Fibroblast of skin of right quadriceps (primary cell): ENCODE results near the gene N4BP2L2.
A peak's percentile ranks its signal among the peaks of the same experiment; 100 is the strongest.
"Not testable (repeated sequence)": the region's sequence is repeated elsewhere in the genome, so short reads cannot be mapped to it uniquely, and the experiment has no call there.

Experiments
- DNase-seq: peaks from one replicate; pipeline ENCODE4 v3.0.0-alpha.2; 2013

The N4BP2L2 gene

DNA sequence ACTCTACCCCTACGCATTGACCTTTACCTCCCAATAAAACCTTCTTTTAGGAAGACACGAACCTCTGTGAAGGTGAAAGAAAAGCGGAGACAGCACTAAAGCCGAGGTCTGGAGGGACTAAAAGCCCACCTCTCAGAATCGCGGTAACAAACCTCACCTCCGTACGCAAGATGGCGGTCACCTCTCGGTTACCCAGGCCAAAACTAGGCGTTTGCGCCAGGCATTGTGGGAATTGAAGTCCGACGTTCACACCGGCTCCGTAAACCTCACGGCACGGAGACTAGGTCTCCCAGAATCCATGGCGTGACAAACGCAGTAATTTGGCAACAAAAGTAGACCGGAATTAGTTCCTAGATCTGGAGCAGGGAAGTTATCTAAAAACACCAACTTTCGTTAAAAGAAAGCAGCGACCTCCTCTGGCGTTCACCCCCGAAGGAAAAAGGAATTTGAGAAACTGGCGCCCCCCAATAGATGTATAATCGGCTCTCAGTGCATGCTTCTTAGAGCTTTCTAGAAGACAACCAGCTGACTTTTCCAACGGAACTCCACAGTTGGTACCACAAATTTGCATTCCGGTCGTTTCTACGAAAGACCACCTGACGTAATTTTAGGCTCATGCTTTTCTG is at the start of gene N4BP2L2:
TSS of gene N4BP2L2 (minus strand) at position 175 of the 626 bp plus-strand sequence. CDS start 1,768 bp downstream, outside the sequence.
- peak; percentile 98 for DNase-seq

DNA sequence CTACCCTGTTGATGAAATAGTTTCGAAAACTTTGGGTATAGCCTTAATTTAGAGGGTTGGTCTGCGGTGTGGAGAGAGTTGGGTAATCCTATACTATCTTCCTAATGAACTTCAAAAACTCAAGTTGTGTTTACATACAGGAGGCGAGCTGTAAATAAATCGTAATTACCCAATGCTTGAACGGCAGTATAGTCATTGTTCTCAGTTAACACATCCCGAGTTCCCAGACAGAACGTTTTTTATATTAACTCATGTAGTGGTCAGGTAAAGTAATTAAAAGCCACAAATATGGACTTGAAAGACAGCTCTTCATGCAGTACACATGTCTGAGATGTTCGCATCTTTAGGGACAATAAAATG is 49.2 kb upstream of the N4BP2L2 start:
- peak; percentile 18 for DNase-seq

DNA sequence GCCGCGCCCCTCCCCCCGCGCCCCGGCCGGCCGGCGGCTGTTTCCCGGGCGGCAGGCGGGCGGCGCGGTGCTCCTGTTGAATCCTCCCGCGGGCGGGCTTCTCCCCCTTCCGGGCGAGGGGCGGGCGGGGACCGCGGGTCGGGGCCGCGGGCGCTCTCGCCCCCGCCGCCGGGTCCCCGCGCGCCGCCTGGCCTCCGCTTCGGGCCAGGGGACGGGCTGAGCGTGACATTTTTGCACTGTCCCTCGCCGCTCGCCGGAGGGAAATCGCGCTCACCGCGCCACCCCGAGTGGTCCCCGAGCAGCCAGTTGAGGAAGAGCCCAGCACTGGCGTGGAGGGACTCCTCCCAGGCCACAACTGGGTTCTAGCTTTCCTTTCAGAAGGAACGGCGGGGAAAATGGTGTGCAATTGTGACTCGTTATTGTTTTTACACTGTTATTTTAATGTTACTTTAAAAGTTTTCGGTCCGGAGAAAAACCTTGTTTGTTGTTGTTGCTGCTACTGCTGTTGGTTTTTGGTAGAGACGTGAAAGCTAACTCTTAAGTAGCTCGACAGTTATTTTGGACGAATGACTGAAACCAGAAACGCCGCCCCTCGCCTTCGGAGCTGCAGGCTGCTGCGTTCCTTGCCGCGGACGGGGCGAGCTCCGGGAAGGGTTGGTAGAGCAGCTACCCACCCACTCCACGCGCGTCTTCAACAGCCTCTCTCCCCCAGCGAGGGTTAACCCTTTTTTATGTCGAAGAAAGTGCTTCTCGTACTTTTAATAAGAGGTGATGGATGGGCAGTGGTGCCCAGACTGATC is 48.6 kb upstream of the N4BP2L2 start:
- DNase-seq = peak; percentile 53

DNA sequence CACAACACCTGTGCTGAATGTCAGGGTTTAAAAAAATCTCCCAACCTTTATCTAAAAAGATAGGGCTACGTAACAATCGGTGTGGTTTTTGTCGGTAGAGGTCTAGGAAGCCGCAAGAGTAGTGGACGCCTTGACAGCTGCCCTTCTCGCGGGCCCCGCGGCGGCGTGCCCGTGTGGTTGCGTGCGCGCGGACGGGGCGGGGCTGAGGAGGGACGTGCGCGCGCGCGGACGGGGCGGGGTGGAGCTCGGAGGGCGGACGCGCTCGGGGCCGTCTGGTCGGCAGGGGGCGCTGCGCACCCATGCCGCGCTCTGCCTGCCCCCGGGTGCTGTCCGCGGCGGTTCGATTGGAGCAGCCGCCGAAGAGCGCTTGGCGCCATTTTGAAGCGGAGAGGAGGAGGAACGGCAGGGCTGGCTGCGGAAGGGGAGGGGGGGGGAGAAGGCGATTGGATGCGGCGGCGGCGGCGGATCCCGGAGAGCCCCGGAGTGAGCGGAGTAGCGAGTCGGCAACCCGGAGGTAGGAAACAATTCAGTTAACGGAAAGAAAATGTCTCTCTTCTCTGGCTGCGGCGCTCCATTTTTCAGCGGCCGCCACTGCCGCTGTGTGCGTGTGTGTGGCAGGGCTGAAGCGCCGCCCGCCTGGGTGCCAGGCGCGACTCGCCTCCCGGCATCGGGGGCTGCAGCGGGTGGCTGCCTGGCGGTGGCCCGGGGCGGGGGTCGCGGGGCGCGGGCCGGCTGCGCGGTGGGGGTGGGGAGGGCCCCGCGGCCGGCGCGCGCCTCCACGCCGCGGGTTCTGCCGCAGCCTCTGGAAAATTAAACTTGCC is 47.7 kb upstream of the N4BP2L2 start, which contains the start of gene PDS5B:
TSS of gene PDS5B (plus strand) at position 373 of the 821 bp plus-strand sequence. CDS start 62,321 bp downstream, outside the sequence.
- peak; percentile 95 for DNase-seq

DNA sequence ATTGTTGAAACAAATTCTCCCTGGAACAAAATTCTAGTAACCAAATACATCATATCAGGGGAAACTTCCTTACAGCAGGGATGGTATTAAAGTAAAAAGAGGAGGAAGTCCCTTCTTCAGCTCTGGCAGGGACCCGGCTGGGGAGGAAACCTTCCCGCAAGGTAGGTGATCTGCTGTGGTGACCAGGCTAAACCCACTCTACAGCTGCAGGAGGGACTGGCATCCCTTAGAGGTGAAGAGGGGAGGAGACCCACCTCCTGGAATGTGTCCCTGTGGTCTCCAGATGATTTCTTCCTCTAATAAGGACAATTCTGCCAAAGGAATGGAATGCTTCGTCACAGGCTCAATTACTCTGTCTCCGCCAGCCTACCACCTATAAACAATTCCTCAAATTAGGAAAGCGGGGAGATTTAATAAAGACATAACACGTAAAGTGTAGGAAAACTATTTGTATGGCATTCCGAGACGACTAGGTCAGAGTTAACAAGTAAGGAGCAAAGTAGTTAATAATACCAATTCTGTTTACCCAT is 47.0 kb upstream of the N4BP2L2 start:
- peak; percentile 43 for DNase-seq

GRCh38 chr13:32582991-32583390 is 44.4 kb upstream of the N4BP2L2 start:
- DNase-seq = no peak

DNA sequence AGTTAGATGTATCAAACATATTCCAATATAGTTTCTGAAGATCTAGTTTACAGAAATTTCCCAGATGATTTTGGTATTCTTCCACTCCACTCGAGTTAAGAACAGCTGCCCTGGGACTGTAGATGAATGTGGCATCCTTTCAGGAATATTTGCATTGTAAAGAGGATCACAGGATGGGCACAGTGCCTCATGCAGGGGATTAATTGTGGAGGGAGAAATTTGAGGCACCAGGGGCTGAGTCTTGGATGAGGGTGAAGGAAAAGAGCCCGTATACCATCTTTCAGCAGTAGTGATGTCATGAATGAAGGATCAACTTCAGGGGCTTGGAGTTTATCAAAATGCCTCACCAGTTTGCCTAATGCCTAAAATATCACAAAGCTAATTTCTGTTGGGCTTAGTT is 43.7 kb upstream of the N4BP2L2 start:
- DNase-seq = no peak

GRCh38 chr13:32581177-32581786 is 42.7 kb upstream of the N4BP2L2 start:
- peak; percentile 19 for DNase-seq

DNA sequence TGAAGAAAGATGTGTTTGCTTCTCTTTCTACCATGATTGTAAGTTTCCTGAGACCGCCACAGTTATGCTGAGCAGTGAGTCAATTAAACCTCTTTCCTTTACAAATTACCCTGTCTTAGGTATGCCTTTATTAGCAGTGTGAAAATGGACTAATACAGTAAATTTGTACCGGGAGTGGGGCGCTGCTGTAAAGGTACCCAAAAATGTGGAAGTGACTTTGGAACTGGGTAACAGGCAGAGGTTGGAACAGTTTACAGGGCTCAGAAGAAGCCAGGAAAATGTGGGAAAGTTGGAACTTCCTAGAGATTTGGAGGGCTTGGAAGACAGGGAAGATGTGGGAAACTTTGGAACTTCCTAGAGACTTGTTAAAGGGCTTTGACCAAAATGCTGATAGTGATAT is 38.4 kb upstream of the N4BP2L2 start:
- no peak for DNase-seq

GRCh38 chr13:32575687-32576086 is 37.1 kb upstream of the N4BP2L2 start:
- DNase-seq = not testable (repeated sequence)

DNA sequence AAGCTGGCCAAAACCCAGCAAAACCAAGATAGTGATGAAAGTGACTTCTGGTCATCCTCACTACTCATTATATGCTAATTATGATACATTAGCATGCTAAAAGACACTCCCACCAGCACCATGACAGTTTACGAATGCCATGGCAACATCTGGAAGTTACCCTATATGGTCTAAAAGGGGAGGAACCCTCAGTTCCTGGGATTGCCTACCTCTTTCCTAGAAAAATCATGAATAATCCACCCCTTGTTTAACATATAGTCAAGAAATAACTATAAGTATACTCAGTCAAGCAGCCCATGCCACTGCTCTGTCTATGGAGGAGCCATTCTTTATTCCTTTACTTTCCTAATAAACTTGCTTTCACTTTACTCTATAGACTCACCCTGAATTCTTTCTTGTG is 22.2 kb upstream of the N4BP2L2 start:
- not testable (repeated sequence) for DNase-seq

DNA sequence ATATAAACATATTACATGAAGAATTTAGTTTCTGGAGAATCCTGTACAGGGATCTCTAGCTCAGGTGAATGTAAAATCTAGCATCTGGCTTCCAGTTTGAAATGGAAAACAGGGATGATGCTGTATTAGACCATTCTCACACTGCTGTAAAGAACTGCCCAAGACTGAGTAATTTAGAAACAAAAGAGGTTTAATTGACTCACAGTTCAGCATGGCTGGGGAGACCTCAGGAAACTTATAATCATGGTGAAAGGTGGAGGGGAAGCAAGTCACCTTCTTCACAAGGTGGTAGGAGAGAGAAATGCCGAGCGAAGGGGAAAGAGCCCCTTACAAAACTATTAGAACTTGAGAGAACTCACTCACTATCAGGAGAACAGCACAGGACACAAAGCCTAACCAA is 17.0 kb upstream of the N4BP2L2 start:
- no peak for DNase-seq

DNA sequence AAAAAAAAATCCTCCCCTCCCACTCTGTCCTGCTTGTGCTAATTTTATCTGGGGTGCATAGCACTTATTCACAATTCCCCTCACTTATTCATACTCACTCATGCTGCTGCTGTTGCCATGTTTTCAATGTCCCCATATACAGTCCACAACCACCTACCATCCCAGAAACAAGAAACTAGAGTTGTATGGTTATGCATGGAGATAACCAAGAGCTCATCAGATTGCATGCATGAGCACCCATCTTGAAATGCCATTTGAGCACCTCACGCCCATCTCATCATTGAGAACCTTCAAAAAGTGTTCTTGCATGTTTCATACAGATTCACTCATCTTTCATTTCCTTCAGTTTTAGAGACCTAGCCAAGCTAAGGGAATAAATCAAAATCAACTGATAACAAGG is 15.1 kb upstream of the N4BP2L2 start:
- no peak for DNase-seq

DNA sequence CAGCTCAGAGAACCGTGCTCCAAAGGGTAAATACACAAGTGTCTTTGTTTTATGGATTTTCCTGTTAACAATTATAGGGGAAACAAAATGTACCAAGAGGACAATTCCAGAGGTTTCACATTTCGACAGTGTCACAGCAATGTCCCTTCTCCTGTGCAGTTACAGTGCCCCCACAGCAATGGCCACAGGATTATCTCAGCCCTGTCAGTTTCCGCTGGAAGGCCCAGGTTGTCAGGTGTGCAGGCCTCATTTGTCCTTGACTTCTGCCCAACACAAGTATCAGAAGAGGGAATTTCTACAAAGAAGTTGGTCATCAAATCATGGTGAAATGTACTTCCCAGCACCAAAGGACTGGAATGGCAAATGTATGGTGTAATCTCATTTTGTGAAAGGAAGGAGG is 11.2 kb upstream of the N4BP2L2 start:
- no peak for DNase-seq

DNA sequence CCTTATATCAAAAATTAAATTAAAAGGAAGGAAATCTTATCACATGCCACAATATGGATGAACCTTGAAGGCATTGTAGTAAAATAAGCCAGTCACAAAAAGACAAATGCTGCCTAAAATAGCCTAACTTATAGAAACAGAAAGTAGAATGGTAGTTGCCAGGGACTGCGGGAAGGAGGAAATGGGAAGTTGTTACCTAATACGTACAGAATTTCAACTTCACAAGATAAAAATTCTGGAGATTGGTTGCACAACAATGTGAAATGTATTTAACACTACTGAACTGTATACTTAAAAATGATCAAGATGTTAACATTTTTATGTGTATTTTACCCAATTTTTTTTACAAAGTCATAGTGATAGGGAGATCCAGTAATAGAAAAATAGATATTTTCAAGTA is 10.2 kb upstream of the N4BP2L2 start:
- no peak for DNase-seq

DNA sequence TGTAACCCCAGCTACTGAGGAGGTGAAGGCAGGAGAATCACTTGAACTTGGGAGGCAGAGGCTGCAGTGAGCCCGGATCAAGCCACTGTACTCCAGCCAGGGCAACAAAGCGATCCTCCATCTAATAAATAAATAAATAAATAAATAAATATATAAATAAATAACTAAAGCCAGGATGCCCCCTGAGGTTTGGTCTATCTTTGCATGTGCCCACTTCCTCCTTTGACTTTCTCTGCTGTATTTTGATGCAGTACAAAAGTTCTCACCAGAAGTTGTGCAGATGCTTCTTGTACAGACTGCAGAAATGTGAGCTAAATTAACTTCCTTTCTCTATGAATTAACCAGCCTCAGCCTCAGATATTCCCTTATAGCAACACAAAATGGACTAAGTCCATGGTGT is 6.5 kb upstream of the N4BP2L2 start:
- DNase-seq = no peak

GRCh38 chr13:32542221-32542620 is 3.6 kb upstream of the N4BP2L2 start:
- no peak for DNase-seq

- DNase-seq = peak; percentile 32
Observed at GRCh38 chr13:32538143-32538620, 413 bp downstream of the N4BP2L2 start.

DNA sequence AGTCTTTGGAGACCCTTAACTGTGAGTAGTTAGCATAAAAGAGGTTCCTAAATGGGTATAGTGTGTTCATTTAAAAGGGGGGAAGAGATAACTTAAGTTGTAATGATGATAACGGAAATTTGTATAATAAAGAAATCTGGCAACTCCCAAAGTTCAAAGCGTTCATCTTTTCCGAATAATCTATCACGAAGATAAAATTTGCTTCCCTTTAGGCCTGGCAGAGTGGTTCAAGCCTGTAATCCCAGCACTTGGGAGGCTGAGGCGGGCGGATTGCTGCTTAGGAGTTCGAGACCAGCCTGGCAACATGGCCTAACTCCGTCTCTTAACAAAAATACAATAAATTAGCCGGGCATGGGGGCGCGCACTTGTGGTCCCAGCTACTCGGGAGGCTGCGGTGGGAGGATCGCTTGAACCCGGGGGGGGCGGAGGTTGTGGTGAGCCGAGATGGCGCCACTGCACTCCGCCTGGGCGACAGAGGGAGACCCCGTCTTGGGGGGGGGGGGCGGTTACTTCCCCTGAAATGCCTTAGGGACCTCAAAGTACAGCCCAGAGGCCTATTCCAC is 934 bp downstream of the N4BP2L2 start:
- DNase-seq = no peak

DNA sequence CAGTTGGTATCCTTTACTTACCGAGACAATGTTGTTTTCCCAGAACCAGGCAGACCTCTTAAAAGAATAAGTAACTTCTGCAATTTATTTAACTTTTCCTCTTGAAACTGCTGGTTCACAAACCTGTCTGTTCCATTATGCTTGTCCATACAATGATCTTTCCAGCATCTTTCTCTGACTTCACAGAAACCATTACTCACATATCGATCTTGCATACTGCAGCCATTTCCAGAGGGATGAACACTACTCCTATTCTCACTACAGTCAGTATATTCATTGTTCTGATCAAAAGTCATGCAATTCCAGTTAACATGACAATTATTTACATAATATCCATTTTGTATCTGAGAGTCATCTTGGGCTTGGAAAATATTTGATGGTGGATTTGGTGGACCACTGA is 2.8 kb downstream of the N4BP2L2 start:
- no peak for DNase-seq

- no peak for DNase-seq
Observed at GRCh38 chr13:32535115-32535514, 3.5 kb downstream of the N4BP2L2 start.

GRCh38 chr13:32530841-32531253 is 7.7 kb downstream of the N4BP2L2 start:
- DNase-seq = peak; percentile 35
